ENCODE measurements around the gene IGF2R.
A peak's percentile ranks its signal among the peaks of the same experiment; 100 is the strongest.

Gene IGF2R

DNA sequence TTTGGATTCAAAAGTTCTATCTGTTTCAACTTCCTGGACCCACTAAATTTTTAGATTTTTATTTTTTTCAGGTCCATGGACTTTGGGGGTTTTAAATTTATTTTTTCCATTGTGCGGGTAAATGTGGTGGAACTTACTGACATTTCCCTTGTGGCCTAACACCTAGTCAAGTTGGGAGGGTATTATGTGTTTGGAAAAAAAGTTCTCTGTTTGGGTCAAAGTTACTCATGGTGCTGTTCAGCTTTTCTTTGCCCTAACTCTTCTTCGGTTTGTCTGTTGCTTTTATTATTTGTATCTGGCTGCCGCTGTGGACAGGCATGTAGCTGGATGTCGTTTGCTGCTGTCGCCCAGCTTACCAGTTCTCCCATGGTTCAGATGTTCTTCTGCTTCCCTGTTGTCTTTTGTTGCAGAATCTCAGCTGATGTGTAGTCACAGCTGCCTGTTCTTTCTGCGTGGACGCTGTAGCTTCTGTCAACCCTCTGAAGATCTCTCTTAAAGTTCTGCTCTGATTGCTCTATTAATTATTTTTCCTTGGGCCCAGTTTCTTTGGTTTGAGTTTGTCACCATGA, 7.9 kb downstream of the IGF2R start:
- DNase-seq = no peak

GRCh38 chr6:159977255-159977903, 8.5 kb downstream of the IGF2R start:
- DNase-seq = peak; percentile 90

- no peak for DNase-seq
Observed at GRCh38 chr6:159977904-159978268, 9.0 kb downstream of the IGF2R start.

GRCh38 chr6:159978291-159979135, 9.6 kb downstream of the IGF2R start:
- DNase-seq = no peak

DNA sequence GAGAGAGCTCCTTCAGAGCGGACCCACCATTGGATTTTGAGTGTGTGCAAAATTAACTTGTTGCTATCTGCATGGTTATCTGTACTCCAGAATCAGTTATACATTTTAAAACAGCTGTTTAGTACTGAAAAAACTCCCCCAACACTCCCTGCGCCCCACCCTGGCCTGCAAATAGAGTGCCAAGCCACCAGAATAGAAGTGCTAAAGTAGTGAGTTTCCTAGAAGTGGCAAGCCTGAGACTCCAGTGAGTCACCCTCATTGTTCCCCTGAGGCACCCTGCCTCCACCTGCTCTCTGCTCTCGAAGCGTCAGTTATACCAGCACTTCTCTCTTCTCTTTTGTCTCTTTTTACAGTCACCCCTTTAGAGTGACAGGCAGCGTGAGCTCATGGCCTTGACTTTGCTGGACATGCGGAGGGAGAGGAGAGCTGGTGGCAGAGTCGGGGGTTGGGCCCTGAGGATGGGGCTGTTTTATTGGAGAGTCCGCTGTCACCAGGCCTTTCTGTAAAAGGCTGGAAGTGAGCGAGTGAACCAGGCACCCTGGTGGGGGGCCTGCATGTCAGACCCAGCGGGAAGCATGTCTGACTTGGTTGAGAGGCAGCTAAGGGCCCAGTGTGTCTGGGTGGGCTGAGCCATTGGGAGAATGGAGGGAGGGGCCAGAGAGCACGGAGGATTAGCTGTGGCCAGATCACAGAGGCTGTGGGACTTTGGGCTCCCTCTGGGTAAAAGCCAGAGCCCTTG, 10.4 kb downstream of the IGF2R start:
- DNase-seq = peak; percentile 56

DNA sequence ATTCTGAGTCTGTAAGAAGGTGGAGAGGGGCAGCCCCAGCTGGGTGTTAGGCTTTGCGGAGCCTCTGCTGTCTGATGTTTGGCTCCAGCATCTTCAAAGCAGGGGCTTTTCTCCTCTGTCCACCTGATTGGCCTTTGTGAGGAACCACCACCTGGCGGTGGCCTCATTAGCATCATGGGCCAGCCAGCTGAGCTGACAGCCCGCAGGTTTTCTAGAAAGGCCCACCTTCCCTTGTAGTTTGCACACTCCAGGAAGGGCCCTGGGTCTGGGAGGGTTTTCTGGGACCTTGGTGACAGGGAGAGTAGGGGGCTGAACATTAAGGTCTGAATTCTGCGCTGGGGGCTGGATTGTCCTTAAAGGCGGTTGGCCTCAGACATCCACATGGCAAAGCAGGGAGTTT, 11.6 kb downstream of the IGF2R start:
- DNase-seq = no peak

GRCh38 chr6:159981071-159981402, 12.2 kb downstream of the IGF2R start:
- DNase-seq = no peak

DNA sequence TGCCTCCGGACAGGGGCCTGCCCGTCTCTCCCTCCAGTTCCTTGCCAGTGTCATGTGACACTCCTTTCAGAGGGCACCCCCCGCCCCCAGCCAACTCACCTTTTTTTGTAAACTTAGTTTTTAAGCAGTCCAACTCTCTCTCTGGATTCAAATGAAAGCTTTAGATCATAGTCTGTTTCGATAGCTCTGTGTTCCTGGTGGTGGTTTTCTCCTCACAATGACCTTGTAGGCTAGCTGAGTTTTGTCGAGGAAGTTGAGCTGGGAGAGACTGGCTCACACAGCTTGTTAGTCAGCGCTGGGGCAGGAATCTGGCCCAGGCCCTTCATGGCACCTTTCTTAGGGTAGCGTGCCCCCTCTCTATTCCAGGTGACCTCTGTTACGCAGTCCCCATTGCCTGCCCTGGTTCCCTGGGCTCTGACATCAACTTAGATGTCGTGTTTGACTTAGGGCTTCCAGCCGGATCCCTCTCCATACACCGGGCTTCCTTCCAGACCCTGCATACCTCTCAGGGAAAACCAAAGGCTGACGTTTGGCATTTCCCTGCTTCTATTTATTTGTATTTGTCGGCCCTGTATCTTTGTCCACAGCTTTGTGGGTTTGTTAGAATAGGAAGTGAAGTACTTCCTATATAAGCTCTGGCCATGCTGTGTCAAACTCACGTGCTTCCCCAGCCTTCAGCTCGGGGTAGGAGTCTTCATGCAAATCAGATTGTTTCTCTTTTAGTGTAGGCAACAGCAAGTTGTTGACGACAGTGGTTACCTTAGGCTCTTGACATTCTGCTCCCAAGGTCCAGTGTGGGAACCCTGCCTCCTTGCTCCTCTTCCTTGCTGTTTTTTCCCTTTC, 12.7 kb downstream of the IGF2R start:
- DNase-seq = no peak

DNA sequence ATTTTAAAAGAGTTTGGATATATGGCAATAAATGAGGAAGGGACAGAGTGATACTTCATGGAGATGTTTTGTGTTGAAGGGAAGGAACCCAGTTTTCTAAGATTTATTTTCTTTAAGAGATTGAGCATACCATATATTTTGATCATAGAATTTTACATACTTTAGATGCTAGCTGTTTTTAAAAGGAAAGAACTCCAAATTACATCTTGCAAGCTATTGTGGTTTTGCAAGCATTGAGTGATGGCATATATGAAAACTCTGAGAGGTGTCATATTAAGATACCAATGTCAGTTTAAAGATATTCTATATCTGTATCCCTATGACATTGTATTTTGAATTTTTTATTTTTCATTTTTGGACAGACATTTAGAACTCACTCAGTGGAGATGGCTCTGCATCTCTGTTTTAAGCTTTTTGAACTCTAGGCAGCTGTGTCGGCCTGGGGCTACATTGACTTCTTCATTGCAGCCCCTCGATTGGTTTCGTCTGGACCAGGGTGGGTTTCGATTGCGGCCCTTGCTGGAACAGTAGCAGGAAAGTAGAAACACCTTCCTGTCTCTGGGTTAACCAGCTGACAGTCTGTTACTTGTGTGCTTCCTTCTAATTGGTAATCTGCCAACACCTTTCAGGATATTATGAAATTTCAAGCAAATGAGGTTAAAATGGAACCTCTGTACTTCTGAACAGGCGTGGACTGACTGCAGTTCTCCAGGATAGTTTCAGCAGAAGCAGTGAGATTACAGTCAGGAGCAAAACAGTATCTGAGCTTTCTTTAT, 14.0 kb downstream of the IGF2R start:
- no peak for DNase-seq

- DNase-seq = no peak
Observed at GRCh38 chr6:159983641-159984080, 14.8 kb downstream of the IGF2R start.

DNA sequence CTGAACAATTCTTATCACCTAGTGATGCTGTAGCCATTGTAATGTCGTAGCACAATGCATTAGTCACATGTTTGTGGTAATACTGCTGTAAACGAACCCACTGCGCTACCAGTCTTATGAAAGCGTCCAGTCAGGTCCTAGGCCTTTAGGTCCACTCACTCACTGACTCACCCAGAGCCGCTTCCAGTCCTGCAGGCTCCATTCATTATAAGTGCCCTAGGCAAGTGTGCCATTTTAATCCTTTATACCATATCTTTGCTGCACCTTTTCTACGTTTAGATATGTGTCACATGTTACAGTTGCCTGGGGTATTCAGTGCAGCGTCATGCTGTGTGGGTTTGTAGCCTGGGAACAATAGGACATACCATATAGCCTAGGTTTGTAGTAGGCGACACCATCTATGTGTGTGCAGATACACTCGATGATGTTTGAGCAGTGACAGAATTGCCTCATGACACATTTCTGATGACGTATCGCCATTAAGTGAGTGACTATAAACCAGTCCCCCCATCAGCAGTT, 15.4 kb downstream of the IGF2R start:
- no peak for DNase-seq

DNA sequence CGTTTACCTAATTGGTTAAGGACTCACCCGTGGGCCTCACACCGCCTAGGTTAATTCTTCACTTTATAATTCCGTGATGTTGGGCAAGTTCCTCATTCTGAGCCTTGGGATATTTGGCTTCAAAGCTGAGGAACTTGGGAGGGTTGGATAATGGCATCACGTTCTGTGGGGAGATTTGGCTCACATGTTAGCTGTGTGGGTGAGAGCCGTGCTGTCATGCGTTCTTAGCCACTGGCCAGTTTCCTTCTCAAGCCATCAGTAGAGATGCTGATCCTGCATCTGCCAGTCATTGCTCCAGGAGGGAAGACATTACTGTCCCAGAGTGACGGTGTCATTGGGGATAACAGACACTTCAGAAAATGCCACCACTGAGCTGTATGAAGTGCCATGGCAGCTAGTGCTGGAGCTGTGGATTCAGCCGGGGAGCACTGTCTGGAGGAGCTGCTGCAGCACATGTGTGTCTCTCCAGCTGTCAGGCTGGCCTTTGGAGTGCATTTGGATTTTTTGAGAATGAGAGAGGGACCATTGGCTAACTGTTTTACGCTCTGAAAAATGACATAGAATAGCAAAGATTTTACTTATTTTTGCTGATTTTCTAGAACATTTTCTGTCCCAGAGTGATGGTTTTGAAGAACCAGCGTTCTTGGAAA, 16.5 kb downstream of the IGF2R start:
- DNase-seq = no peak

GRCh38 chr6:159988983-159989454, 20.1 kb downstream of the IGF2R start:
- DNase-seq = no peak

GRCh38 chr6:159989492-159990480, 20.9 kb downstream of the IGF2R start:
- DNase-seq = no peak

DNA sequence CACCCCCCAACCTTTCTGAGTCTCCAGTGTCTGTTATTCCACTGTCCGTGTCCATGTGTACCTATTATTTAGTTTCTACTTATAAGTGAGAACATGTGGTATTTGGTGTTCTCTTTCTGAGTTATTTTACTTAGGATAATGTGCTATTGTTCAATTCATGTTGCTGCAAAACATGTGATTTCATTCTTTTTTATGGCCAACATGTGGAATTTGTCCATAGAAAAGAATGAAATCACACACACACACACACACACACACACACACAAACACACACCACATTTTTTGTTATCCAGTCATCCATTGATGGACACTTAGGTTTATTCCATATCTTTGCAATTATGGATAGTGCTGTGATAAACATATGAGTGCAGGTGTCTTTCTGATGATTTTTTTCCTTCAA, 23.5 kb downstream of the IGF2R start:
- no peak for DNase-seq

DNA sequence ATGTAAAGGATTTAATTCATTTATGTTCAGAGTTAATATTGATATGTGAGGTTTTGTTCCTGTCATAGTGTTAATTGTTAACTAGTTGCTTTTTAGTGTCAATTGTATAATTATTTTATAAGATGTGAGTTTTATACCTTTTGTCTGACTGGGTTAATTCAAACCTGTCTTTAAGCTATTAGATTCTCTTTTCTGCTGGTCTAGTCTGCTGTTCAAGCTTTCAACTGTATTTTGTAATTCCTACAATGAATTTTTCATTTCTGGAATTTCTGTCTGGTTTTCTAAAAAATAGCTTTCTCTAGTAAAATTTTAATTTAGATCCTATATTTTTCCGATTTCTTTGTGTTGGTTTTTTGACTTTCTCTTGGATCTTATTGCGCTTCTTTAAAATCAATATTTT, 26.5 kb downstream of the IGF2R start:
- no peak for DNase-seq

- DNase-seq = no peak
Observed at GRCh38 chr6:159996087-159996622, 27.3 kb downstream of the IGF2R start.

DNA sequence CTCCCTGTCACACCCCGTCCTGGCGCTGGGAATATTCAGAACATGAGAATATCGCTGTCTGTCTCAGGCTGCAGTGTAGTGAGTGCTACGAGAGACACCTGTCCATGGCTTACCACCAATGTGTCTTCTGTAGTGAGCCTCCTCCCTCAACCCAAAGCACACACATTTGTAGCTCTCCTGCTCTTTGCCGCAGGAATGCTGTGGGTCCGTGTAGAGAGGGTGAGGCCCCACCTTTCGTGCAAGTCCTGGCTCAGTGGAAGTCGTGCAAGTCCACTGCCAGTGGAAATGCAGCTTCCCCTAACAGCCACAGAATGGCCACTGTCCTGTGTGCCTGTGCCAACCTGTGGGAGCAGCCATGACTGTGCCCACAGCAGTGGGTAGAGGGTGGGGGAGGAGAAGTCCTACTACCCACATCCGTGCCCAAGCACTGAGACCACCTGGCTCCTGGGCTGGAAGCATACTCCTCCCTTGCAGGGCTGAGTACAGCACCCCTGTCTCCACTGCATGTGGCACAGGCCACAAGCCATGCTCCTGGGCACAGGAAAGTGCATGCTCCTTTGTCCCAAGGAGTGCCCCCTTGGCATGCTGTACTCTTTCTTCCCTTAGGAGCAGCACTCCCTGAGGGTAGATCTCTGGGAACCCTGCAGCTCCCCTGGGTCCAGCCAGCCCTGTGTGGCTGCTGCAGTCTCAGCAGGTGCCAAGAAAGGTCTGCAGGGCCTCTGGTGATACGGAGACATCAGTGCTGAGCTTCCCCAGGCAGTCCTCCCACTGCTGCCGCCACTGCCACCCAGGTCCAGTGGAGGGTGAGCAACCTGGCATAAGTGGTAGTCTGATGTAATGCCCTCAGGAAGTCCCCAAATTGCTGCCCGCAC, 28.0 kb downstream of the IGF2R start:
- DNase-seq = no peak

All from right hindlimb (tissue), 1 donor.